GM19025 (cell line): ENCODE data around the gene SDHAF3.

Experiments
- ATAC-seq: cut with Tn5 transposase; IDR thresholded peaks from one replicate; pipeline ENCODE4 v1.9.1; 2021; ENCODE audit warnings: mild to moderate bottlenecking, low read depth, moderate library complexity; ENCODE audit not compliant: unreplicated experiment

The SDHAF3 gene

DNA sequence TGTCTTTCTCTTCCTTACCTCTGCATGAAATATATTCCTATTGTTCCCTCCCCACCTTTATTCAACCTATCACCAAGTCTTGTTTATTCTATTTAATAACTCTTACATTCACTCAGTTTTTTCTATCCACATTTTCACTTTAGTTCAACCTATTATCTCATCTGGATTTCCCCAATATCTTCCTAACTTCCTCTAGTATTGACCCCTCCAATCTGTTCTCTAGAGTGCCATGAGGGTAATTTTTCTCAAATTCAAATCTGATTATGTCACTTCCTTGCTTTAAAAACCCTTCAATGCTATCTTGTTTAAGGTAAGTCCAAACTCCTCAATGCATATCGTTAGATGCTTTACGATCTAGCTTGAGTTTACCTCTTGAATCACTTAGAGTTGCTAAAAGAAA, 86.5 kb downstream of the SDHAF3 start:
- ATAC-seq = no peak

DNA sequence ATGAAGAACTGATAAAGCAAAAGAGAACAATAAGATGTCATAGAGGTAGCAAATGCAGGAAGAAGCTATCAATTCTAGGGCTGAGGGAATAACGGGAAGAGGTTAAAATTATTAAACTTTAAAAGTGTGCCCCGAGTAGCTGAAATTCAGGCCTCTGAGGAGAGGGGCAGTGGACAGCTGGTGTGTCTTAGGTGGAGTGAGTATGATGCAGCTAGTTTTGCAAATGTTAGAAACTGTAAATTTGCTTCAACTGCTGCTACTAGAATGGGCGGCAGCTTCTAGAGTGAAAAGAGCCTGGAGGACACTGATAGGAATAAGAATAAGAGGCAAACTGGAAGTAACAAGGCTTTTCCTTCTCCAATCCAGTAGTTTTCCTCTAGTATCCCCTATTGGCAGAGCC, 87.3 kb downstream of the SDHAF3 start:
- ATAC-seq = no peak

- ATAC-seq = no peak
These were observed 98.1 kb downstream of the SDHAF3 start for GRCh38 chr7:97215556-97215955.

DNA sequence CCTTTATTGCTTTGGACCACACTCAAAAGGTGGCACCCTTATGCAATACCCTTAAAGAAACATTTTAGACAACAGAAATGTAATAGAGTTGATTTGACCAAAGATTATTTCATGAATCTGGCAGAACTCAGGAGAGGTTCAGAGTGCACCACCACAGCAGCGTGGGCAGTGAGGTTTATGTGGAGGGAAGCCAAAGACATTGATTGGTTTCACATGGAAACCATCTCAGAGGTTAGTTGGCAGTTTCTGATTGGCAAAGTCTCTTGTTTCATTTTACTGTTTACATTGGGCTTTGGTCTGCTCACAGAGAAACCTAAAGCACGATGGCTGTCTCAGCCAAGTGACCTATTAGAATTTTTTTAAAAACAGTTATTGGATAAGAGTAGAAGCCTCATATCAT, 101.3 kb downstream of the SDHAF3 start:
- ATAC-seq = no peak

DNA sequence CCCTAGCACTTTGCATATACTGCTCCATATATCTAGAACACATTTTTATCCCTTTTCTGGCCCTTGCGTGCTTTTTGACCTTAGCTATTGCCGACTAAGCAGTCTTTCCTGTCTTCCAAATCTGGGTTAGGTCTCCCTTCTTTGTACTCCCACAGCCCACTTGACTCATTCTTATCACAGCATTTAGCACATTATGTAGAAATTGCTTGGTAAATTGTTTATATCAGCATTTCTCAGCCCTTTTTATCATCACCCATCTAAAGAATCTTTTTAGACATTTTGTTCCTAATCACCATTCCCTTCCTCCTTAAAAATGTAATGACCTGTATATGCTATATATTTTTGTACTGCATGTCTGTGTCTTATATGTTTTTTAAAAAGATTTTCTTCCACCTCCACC, 101.7 kb downstream of the SDHAF3 start:
- ATAC-seq = no peak

DNA sequence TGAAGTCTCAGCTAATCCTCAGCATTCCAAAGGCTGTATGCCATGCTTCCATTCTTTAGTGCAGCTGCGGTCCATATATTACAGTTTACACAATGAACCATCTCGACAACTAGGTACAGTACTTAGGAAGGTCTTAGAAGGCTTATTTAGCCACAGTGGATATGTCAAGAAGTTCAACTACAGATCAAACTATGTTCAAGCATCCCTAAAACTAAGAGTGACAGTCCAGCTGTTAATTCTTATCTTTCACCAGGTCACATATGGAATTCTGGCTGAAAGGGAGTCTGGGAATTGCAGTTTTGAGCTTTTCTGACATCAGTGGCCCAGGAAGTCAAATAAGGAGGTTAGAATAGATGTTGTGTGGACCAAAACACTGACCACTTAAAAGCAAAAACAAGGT, 106.8 kb downstream of the SDHAF3 start:
- no peak for ATAC-seq

GRCh38 chr7:97226541-97226940, 109.0 kb downstream of the SDHAF3 start:
- ATAC-seq = peak; percentile 66
